ENCODE results near the gene OTOG.

OTOG gene

GRCh38 chr11:17653611-17654010 is 106.6 kb downstream of the OTOG start:
- Mint-ChIP-seq H3K4me3 (no peak overlapping the region), H3K9me3 (ENCODE audit: low read depth) (peaks cover 9% of the 10 kb centered on the region), H3K27me3 (peaks cover 20% of the 10 kb centered on the region), H3K27ac (no peak overlapping the region), H3K36me3 (no peaks in the 10 kb centered on the region), H3K4me1 (ENCODE audit: low read depth) (no peaks in the 10 kb centered on the region)

GRCh38 chr11:17655682-17656081 is 108.6 kb downstream of the OTOG start:
- Mint-ChIP-seq H3K27me3 (peaks cover 18% of the 10 kb centered on the region), H3K4me1 (ENCODE audit: low read depth) (no peaks in the 10 kb centered on the region), H3K9me3 (ENCODE audit: low read depth) (peaks cover 5% of the 10 kb centered on the region), H3K27ac (no peak overlapping the region), H3K36me3 (no peaks in the 10 kb centered on the region), H3K4me3 (no peak overlapping the region)

GRCh38 chr11:17658211-17658610 is 111.2 kb downstream of the OTOG start:
- H3K27ac Mint-ChIP-seq: no peak overlapping the region
- H3K4me3 Mint-ChIP-seq: no peak overlapping the region
- no peaks in the 10 kb centered on the region for H3K36me3 Mint-ChIP-seq
- H3K27me3 Mint-ChIP-seq: peaks cover 18% of the 10 kb centered on the region
- no peaks in the 10 kb centered on the region for H3K4me1 Mint-ChIP-seq (ENCODE audit: low read depth)
- H3K9me3 Mint-ChIP-seq (ENCODE audit: low read depth): peaks cover 5% of the 10 kb centered on the region

- Mint-ChIP-seq H3K4me3 (no peak overlapping the region), H3K27me3 (peaks cover 20% of the 10 kb centered on the region), H3K4me1 (ENCODE audit: low read depth) (no peaks in the 10 kb centered on the region), H3K27ac (no peak overlapping the region), H3K36me3 (no peaks in the 10 kb centered on the region), H3K9me3 (ENCODE audit: low read depth) (no peaks in the 10 kb centered on the region)
These were observed 121.1 kb downstream of the OTOG start for GRCh38 chr11:17668166-17668565.

GRCh38 chr11:17672469-17672868 is 125.4 kb downstream of the OTOG start:
- peaks cover 9% of the 10 kb centered on the region for H3K9me3 Mint-ChIP-seq (ENCODE audit: low read depth)
- no peaks in the 10 kb centered on the region for H3K4me1 Mint-ChIP-seq (ENCODE audit: low read depth)
- no peak overlapping the region for H3K4me3 Mint-ChIP-seq
- no peak overlapping the region for H3K27ac Mint-ChIP-seq
- peaks cover 20% of the 10 kb centered on the region for H3K27me3 Mint-ChIP-seq
- H3K36me3 Mint-ChIP-seq: peaks cover 4% of the 10 kb centered on the region

GRCh38 chr11:17673951-17674350 is 126.9 kb downstream of the OTOG start:
- Mint-ChIP-seq H3K27ac (no peak overlapping the region), H3K36me3 (peaks cover 4% of the 10 kb centered on the region), H3K9me3 (ENCODE audit: low read depth) (peaks cover 9% of the 10 kb centered on the region), H3K4me1 (ENCODE audit: low read depth) (no peaks in the 10 kb centered on the region), H3K4me3 (no peak overlapping the region), H3K27me3 (peaks cover 20% of the 10 kb centered on the region)

GRCh38 chr11:17682848-17683247 is 135.8 kb downstream of the OTOG start:
- Mint-ChIP-seq H3K4me1 (ENCODE audit: low read depth) (no peaks in the 10 kb centered on the region), H3K27me3 (peaks cover 10% of the 10 kb centered on the region), H3K27ac (no peak overlapping the region), H3K36me3 (no peaks in the 10 kb centered on the region), H3K4me3 (no peak overlapping the region), H3K9me3 (ENCODE audit: low read depth) (no peaks in the 10 kb centered on the region)

- no peaks in the 10 kb centered on the region for H3K4me1 Mint-ChIP-seq (ENCODE audit: low read depth)
- no peak overlapping the region for H3K4me3 Mint-ChIP-seq
- H3K27me3 Mint-ChIP-seq: peaks cover 10% of the 10 kb centered on the region
- no peaks in the 10 kb centered on the region for H3K9me3 Mint-ChIP-seq (ENCODE audit: low read depth)
- H3K27ac Mint-ChIP-seq: no peak overlapping the region
- H3K36me3 Mint-ChIP-seq: no peaks in the 10 kb centered on the region
These were observed 136.5 kb downstream of the OTOG start for GRCh38 chr11:17683377-17684161.

- Mint-ChIP-seq H3K4me3 (no peak overlapping the region), H3K36me3 (no peaks in the 10 kb centered on the region), H3K27ac (no peak overlapping the region), H3K9me3 (ENCODE audit: low read depth) (no peaks in the 10 kb centered on the region), H3K27me3 (peaks cover 10% of the 10 kb centered on the region), H3K4me1 (ENCODE audit: low read depth) (no peaks in the 10 kb centered on the region)
These were observed 137.5 kb downstream of the OTOG start for GRCh38 chr11:17684550-17684949.

- no peaks in the 10 kb centered on the region for H3K4me1 Mint-ChIP-seq (ENCODE audit: low read depth)
- no peaks in the 10 kb centered on the region for H3K36me3 Mint-ChIP-seq
- H3K9me3 Mint-ChIP-seq (ENCODE audit: low read depth): no peaks in the 10 kb centered on the region
- H3K4me3 Mint-ChIP-seq: no peak overlapping the region
- H3K27ac Mint-ChIP-seq: no peak overlapping the region
- H3K27me3 Mint-ChIP-seq: peaks cover 10% of the 10 kb centered on the region
These were observed 139.3 kb downstream of the OTOG start for GRCh38 chr11:17686231-17686980.

- no peak overlapping the region for H3K27ac Mint-ChIP-seq
- peaks cover 12% of the 10 kb centered on the region for H3K27me3 Mint-ChIP-seq
- H3K36me3 Mint-ChIP-seq: no peaks in the 10 kb centered on the region
- H3K4me1 Mint-ChIP-seq (ENCODE audit: low read depth): no peaks in the 10 kb centered on the region
- H3K9me3 Mint-ChIP-seq (ENCODE audit: low read depth): no peaks in the 10 kb centered on the region
- no peak overlapping the region for H3K4me3 Mint-ChIP-seq
These were observed 141.0 kb downstream of the OTOG start for GRCh38 chr11:17687946-17688670.

GRCh38 chr11:17691550-17691949 is 144.5 kb downstream of the OTOG start:
- Mint-ChIP-seq H3K9me3 (ENCODE audit: low read depth) (no peaks in the 10 kb centered on the region), H3K4me1 (ENCODE audit: low read depth) (no peaks in the 10 kb centered on the region), H3K36me3 (no peaks in the 10 kb centered on the region), H3K27me3 (peaks cover 29% of the 10 kb centered on the region), H3K27ac (no peak overlapping the region), H3K4me3 (no peak overlapping the region)

- Mint-ChIP-seq H3K36me3 (no peaks in the 10 kb centered on the region), H3K9me3 (ENCODE audit: low read depth) (no peaks in the 10 kb centered on the region), H3K4me1 (ENCODE audit: low read depth) (no peaks in the 10 kb centered on the region), H3K27me3 (peaks cover 30% of the 10 kb centered on the region), H3K4me3 (no peak overlapping the region), H3K27ac (no peak overlapping the region)
These were observed 144.9 kb downstream of the OTOG start for GRCh38 chr11:17691976-17692375.

- Mint-ChIP-seq H3K27me3 (peaks cover 28% of the 10 kb centered on the region), H3K36me3 (no peaks in the 10 kb centered on the region), H3K27ac (no peak overlapping the region)
These were observed 145.9 kb downstream of the OTOG start for GRCh38 chr11:17692931-17693330.

GRCh38 chr11:17693531-17693930 is 146.5 kb downstream of the OTOG start:
- Mint-ChIP-seq H3K9me3 (ENCODE audit: low read depth) (no peaks in the 10 kb centered on the region), H3K36me3 (no peaks in the 10 kb centered on the region), H3K27me3 (peaks cover 28% of the 10 kb centered on the region), H3K4me3 (no peak overlapping the region), H3K27ac (no peak overlapping the region), H3K4me1 (ENCODE audit: low read depth) (no peaks in the 10 kb centered on the region)

More at GRCh38 chr11:17692931-17693330, 145.9 kb downstream of the OTOG start:
- no peaks in the 10 kb centered on the region for H3K9me3 Mint-ChIP-seq (ENCODE audit: low read depth)
- H3K4me3 Mint-ChIP-seq: no peak overlapping the region
- H3K4me1 Mint-ChIP-seq (ENCODE audit: low read depth): no peaks in the 10 kb centered on the region

All from activated naive CD8-positive, alpha-beta T cell (primary cell).